Measurements from ENCODE around the gene TXNRD2.

- TF ChIP-seq EZH2 (IDR thresholded peaks at IDR 0.05; ENCODE audit: low read length, unreplicated experiment) (no peak), EZH2phosphoT487 (IDR thresholded peaks at IDR 0.05; ENCODE audit: borderline replicate concordance, low read length) (no peak)
Observed at GRCh38 chr22:19886605-19887255, 54.9 kb downstream of the TXNRD2 start.

Measured in PC-3 (cell line).